GM20000 (cell line): ENCODE results near the gene GALNT2.

Source experiments
- DNase-seq: peaks from one replicate; pipeline ENCODE4 v3.0.0; 2012; ENCODE audit warnings: low spot score
- TF ChIP-seq, protein P1 (sequence below): IDR thresholded peaks from 2 replicates; pipeline ENCODE4 v1.5.1; 2012; ENCODE audit warnings: mild to moderate bottlenecking, control low read depth; ENCODE audit errors: extremely low read depth, missing control alignments

Gene GALNT2

DNA sequence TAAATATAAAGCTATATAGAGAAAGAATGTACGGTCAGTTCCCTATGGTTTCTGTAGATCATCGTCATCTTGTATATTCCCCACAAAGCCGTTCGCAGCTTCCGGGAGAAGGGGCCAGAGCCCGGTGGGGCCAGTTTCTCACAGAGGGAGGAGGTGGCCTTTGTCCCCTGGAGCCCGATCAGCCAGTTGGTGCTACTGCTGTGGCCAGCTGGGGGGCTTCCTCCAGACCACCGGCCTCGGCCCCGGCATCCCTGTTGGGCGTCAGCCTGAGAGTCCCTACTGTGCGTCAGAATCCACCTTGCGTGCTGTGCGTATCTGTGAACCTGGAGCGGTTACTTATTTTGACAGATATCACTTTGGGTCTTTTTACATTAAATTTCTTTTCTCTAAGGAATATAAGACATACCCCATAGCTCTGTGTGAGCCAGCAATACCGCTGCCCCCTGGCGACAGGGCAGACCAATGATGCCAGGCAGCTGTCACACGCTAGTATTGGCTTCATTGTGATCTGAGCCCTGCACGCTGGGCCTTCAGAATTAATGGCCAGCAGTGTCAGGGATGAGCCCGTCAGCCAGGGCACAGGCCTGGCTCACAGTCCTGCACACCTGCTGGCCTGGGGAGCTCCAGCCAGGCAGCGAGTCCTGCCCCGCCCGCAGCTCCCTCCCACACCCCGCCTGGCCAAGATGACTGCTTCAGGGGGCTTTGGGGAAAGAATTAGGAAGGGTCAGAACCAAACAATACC is 213.2 kb downstream of the GALNT2 start:
- TF ChIP-seq, protein P1, sequence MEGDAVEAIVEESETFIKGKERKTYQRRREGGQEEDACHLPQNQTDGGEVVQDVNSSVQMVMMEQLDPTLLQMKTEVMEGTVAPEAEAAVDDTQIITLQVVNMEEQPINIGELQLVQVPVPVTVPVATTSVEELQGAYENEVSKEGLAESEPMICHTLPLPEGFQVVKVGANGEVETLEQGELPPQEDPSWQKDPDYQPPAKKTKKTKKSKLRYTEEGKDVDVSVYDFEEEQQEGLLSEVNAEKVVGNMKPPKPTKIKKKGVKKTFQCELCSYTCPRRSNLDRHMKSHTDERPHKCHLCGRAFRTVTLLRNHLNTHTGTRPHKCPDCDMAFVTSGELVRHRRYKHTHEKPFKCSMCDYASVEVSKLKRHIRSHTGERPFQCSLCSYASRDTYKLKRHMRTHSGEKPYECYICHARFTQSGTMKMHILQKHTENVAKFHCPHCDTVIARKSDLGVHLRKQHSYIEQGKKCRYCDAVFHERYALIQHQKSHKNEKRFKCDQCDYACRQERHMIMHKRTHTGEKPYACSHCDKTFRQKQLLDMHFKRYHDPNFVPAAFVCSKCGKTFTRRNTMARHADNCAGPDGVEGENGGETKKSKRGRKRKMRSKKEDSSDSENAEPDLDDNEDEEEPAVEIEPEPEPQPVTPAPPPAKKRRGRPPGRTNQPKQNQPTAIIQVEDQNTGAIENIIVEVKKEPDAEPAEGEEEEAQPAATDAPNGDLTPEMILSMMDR = no peak
- DNase-seq = no peak

GRCh38 chr1:230280906-230281413 is 213.9 kb downstream of the GALNT2 start:
- TF ChIP-seq, protein P1 = no peak
- DNase-seq = no peak

DNA sequence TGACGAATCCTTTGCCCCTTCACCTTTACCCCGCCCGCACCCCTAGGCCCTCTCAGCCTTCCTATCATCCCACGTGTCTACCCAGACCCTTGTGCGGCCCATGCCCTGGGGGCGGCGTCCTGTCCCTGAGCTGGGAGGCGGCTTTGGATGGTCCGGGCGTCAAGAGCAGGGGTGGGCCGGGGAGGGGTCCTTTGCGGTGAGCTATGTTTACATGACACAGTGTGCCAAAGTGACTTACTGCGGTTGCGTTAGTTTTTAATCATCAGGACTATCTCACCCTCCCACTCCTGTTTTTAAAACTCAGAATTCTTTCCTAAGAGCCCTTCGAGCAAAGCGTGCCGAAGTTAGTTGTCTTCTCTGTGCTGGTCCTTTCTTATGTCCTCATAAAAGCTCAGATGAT is 214.5 kb downstream of the GALNT2 start:
- TF ChIP-seq, protein P1 = no peak
- DNase-seq = no peak

DNA sequence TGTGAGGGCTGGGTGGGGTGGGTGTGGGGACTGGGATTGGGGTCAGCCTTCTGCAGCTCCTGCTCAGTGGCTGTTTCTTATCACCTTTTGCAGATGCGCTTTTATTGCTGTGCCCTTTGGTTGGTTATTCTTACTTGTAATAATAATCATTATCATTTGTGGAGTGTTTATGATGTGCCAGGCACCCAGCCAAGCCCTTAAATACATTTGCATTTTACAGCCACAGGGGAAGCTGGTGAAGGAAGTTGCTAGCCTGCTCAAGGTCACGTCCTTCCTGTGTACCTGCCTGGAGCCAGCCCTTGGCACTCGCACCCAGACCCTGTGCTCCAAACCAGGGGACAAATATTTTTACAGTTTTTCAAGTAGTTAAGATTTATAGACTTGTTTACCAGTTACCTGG is 215.1 kb downstream of the GALNT2 start:
- TF ChIP-seq, protein P1 = no peak
- DNase-seq = no peak

DNA sequence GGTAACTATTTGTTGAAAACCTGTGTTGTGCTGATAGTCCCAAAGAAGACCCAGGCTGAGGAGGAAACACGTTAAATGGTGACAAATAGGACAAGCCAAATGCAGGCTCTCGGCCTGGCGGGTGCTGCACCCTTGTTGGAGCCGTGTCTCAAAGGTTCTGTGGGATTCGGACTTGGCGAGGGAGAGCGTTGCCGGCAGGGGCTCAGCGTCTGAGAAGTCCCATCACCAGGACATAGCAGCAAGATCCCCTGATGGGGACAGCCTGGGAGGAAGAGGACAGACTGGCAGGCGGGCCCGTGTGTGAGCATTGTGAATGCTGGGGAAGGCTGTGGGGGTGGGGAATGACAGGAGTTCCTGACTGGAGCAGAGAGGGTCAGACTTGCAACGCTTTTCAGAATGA is 216.6 kb downstream of the GALNT2 start:
- TF ChIP-seq, protein P1 = no peak
- DNase-seq = no peak

- TF ChIP-seq, protein P1 = no peak
- DNase-seq = no peak
Measured at GRCh38 chr1:230284891-230285290, 217.9 kb downstream of the GALNT2 start.

DNA sequence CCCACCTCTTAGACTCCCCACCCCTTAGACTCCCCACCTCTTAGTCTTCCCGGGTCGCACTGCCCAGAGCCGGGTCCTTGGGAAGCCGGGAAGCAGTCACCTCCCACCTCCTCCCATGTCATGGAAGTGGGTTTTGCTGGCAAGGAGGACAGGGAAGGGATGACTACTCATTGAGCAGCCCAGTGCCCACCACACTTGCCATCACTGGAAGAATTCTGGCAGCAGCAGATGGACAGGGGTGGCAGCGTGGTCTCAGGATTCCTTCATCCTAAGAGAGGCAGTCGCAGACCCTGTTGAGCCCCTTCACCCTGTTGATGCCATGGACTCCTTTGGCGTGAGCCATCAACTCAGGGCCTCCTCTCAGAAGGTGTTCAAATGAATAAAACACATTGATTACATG is 218.3 kb downstream of the GALNT2 start:
- DNase-seq = no peak
- TF ChIP-seq, protein P1 = no peak
